Measurements from ENCODE around the gene KIAA2012. TPM values are rescaled to one million over a fixed set of nuclear protein-coding genes. Genes with fewer than 3 reads are reported as not detected.

Gene KIAA2012
- total RNA-seq, 1 experiment from 2014 or later: not detected

DNA sequence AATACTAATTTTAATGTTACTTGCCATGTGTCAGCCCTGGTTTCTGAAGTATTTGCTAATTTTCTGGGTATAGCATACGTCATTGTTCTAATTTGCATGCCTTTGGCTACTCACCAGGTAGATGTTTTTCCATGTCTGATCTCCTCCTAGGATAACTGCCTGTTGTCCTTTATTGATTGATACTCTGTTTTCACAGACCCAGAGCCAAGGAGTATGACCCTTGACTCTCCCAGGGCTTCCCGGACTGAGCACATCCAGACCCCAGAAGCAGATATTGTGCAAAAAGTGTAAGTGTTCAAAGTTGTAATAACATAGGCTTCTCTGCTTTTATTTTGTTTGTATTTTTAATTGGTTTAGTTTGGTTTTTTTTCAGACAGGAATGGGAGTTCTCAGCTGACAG is 111.5 kb downstream of the KIAA2012 start:
- H3K4me1 ChIP-seq (ENCODE audit: insufficient read depth, low read length, poor library complexity, severe bottlenecking): peaks cover 11% of the 10 kb centered on the region
- no TSS peak for BruUV-seq (replicated peaks)
- H3K36me3 ChIP-seq (ENCODE audit: insufficient read depth, low read length, poor library complexity, severe bottlenecking): no peaks in the 10 kb centered on the region
- no peaks in the 10 kb centered on the region for H3K9me3 ChIP-seq (ENCODE audit: low read depth, low read length, poor library complexity, severe bottlenecking)
- TF ChIP-seq, protein P1, sequence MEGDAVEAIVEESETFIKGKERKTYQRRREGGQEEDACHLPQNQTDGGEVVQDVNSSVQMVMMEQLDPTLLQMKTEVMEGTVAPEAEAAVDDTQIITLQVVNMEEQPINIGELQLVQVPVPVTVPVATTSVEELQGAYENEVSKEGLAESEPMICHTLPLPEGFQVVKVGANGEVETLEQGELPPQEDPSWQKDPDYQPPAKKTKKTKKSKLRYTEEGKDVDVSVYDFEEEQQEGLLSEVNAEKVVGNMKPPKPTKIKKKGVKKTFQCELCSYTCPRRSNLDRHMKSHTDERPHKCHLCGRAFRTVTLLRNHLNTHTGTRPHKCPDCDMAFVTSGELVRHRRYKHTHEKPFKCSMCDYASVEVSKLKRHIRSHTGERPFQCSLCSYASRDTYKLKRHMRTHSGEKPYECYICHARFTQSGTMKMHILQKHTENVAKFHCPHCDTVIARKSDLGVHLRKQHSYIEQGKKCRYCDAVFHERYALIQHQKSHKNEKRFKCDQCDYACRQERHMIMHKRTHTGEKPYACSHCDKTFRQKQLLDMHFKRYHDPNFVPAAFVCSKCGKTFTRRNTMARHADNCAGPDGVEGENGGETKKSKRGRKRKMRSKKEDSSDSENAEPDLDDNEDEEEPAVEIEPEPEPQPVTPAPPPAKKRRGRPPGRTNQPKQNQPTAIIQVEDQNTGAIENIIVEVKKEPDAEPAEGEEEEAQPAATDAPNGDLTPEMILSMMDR (conservative IDR thresholded peaks at IDR 0.05; ENCODE audit: low read depth, low read length): no peak
- no peak for TF ChIP-seq EZH2 (IDR thresholded peaks at IDR 0.05; ENCODE audit: borderline replicate concordance, low read depth, low read length, poor library complexity, severe bottlenecking)
- ChIA-PET CTCF (no interaction called here), POLR2A (ENCODE audit: low non-redundant PET) (no interaction called here)
- intact Hi-C loops (cut with micrococcal nuclease; ENCODE audit: unreplicated experiment): no loop called here
- no peaks in the 10 kb centered on the region for H3K27me3 ChIP-seq (replicated peaks; ENCODE audit: insufficient read depth, low read depth, low read length, poor library complexity)
- H3K27ac ChIP-seq (ENCODE audit: low read depth, low read length, poor library complexity, severe bottlenecking): no peak overlapping the region
- H3K4me3 ChIP-seq (ENCODE audit: low read depth, low read length, poor library complexity, severe bottlenecking): no peak overlapping the region
- no peak for DNase-seq (ENCODE audit: low spot score)

DNA sequence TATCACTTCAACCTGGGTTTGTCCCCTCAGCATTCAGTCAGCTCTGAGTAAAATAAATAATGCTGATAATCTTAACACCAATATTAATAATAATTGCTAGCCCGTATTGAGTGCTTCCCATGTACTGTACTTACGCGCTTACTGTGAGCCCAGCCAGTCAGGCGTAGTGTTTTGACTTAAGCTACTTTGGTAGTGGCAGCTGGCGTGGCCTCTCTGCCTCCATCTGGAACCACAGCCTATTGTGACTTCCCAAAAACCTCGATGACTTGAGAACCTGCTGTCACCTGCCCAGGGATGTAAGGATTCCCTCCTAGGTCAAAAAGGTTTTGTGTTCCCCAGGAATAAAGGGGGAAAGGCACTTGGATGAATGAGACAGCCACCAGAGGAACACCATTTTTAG is 112.1 kb downstream of the KIAA2012 start:
- POLR2A ChIA-PET (ENCODE audit: low non-redundant PET): no interaction called here
- DNase-seq (ENCODE audit: low spot score): no peak
- CTCF ChIA-PET: no interaction called here
- intact Hi-C loops (cut with micrococcal nuclease; ENCODE audit: unreplicated experiment): no loop called here
- Histone ChIP-seq H3K27me3 (replicated peaks; ENCODE audit: insufficient read depth, low read depth, low read length, poor library complexity) (no peaks in the 10 kb centered on the region), H3K27ac (ENCODE audit: low read depth, low read length, poor library complexity, severe bottlenecking) (no peak overlapping the region), H3K36me3 (ENCODE audit: insufficient read depth, low read length, poor library complexity, severe bottlenecking) (no peaks in the 10 kb centered on the region), H3K9me3 (ENCODE audit: low read depth, low read length, poor library complexity, severe bottlenecking) (no peaks in the 10 kb centered on the region), H3K4me1 (ENCODE audit: insufficient read depth, low read length, poor library complexity, severe bottlenecking) (peaks cover 11% of the 10 kb centered on the region), H3K4me3 (ENCODE audit: low read depth, low read length, poor library complexity, severe bottlenecking) (no peak overlapping the region)
- TF ChIP-seq, protein P1 (conservative IDR thresholded peaks at IDR 0.05; ENCODE audit: low read depth, low read length): no peak
- no peak for TF ChIP-seq EZH2 (IDR thresholded peaks at IDR 0.05; ENCODE audit: borderline replicate concordance, low read depth, low read length, poor library complexity, severe bottlenecking)
- BruUV-seq (replicated peaks): no TSS peak

DNA sequence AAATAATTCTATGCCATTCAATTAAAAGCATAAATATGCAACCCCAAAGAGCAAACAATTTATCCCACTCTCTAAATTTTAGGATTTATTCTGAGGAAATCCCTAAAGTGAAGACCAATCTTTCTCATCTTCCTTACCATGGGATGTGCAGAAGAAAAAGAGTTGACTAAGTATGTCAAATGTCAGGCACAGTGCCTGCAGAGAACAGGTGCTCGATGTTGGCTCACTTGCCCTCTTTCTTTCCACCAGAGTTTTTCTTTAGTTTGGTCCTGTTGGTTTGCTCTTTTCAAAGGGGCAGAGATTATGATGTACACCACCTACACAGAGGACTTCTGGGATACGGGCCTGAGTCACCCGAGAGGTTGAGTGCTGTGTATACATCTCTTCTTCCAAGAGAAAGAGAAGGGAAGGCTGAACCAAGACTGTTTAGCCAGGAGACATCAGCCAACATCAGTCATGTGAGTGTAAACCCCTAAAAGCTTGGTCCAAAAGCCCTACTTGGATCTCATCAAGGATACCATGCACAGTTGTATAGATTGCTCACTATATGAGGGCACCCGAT is 113.7 kb downstream of the KIAA2012 start:
- no TSS peak for BruUV-seq (replicated peaks)
- peaks cover 11% of the 10 kb centered on the region for H3K4me1 ChIP-seq (ENCODE audit: insufficient read depth, low read length, poor library complexity, severe bottlenecking)
- POLR2A ChIA-PET (ENCODE audit: low non-redundant PET): no interaction called here
- no peaks in the 10 kb centered on the region for H3K27me3 ChIP-seq (replicated peaks; ENCODE audit: insufficient read depth, low read depth, low read length, poor library complexity)
- DNase-seq (ENCODE audit: low spot score): no peak
- no peak overlapping the region for H3K4me3 ChIP-seq (ENCODE audit: low read depth, low read length, poor library complexity, severe bottlenecking)
- no peaks in the 10 kb centered on the region for H3K9me3 ChIP-seq (ENCODE audit: low read depth, low read length, poor library complexity, severe bottlenecking)
- H3K27ac ChIP-seq (ENCODE audit: low read depth, low read length, poor library complexity, severe bottlenecking): no peak overlapping the region
- H3K36me3 ChIP-seq (ENCODE audit: insufficient read depth, low read length, poor library complexity, severe bottlenecking): no peaks in the 10 kb centered on the region
- CTCF ChIA-PET: no interaction called here
- intact Hi-C loops (cut with micrococcal nuclease; ENCODE audit: unreplicated experiment): no loop called here
- no peak for TF ChIP-seq EZH2 (IDR thresholded peaks at IDR 0.05; ENCODE audit: borderline replicate concordance, low read depth, low read length, poor library complexity, severe bottlenecking)
- TF ChIP-seq, protein P1 (conservative IDR thresholded peaks at IDR 0.05; ENCODE audit: low read depth, low read length): no peak

Measured in A673 (cell line).